ENCODE results near the gene TUBGCP6.
"Not testable (repeated sequence)": the region's sequence is repeated elsewhere in the genome, so short reads cannot be mapped to it uniquely, and the experiment has no call there.

Gene TUBGCP6

GRCh38 chr22:50169774-50170341 lies 75.0 kb downstream of the TUBGCP6 start:
- TF ChIP-seq CSDC2 (CRISPR knock-in tag; IDR thresholded peaks at IDR 0.05) (no peak), POU6F1 (CRISPR knock-in tag; IDR thresholded peaks at IDR 0.05; ENCODE audit: borderline replicate concordance, low read depth) (no peak), GLIS3 (CRISPR knock-in tag; IDR thresholded peaks at IDR 0.05) (no peak), ZFP3 (CRISPR knock-in tag; IDR thresholded peaks at IDR 0.05) (no peak), SNAI2 (CRISPR knock-in tag; IDR thresholded peaks at IDR 0.05) (no peak), ZNF565 (CRISPR knock-in tag; conservative IDR thresholded peaks at IDR 0.05; ENCODE audit: low read depth) (no peak), BACH2 (CRISPR knock-in tag; IDR thresholded peaks at IDR 0.05; ENCODE audit: borderline replicate concordance) (no peak), ARNTL (CRISPR knock-in tag; IDR thresholded peaks at IDR 0.05; ENCODE audit: borderline replicate concordance, low read depth) (no peak), ZNF70 (CRISPR knock-in tag; IDR thresholded peaks at IDR 0.05) (no peak), RARB (CRISPR knock-in tag; IDR thresholded peaks at IDR 0.05) (no peak), CSRNP3 (CRISPR knock-in tag; IDR thresholded peaks at IDR 0.05) (no peak), ZC3H10 (CRISPR knock-in tag; IDR thresholded peaks at IDR 0.05) (no peak), TCF4 (CRISPR knock-in tag; IDR thresholded peaks at IDR 0.05; ENCODE audit: borderline replicate concordance) (no peak), CREB5 (CRISPR knock-in tag; IDR thresholded peaks at IDR 0.05; ENCODE audit: low read depth) (no peak), OSR1 (CRISPR knock-in tag; IDR thresholded peaks at IDR 0.05) (no peak)
- peak; percentile 24; the same call in 2 of the 3 replicates for ATAC-seq

GRCh38 chr22:50169181-50169759 lies 75.6 kb downstream of the TUBGCP6 start:
- no peak for ATAC-seq
- no peak for TF ChIP-seq ZFP3 (CRISPR knock-in tag; IDR thresholded peaks at IDR 0.05)
- TF ChIP-seq ISL1 (CRISPR knock-in tag; IDR thresholded peaks at IDR 0.05) = no peak

GRCh38 chr22:50168490-50169180 lies 76.2 kb downstream of the TUBGCP6 start:
- ATAC-seq = not testable (repeated sequence)

- no peak for ATAC-seq
- TF ChIP-seq CREB5 (CRISPR knock-in tag; IDR thresholded peaks at IDR 0.05; ENCODE audit: low read depth) (no peak), TSHZ2 (CRISPR knock-in tag; IDR thresholded peaks at IDR 0.05) (no peak), BACH2 (CRISPR knock-in tag; IDR thresholded peaks at IDR 0.05; ENCODE audit: borderline replicate concordance) (no peak), GLIS3 (CRISPR knock-in tag; IDR thresholded peaks at IDR 0.05) (no peak), ZNF70 (CRISPR knock-in tag; IDR thresholded peaks at IDR 0.05) (no peak), ZNF565 (CRISPR knock-in tag; conservative IDR thresholded peaks at IDR 0.05; ENCODE audit: low read depth) (no peak), ZNF8 (CRISPR knock-in tag; IDR thresholded peaks at IDR 0.05) (no peak)
Observed at GRCh38 chr22:50167689-50168489, 76.9 kb downstream of the TUBGCP6 start.

Data from SK-N-SH treated with all-trans-retinoic acid at 6 μM for 48 hours (cell line).